ENCODE results near the gene MYDGF. TPM values are rescaled to one million over a fixed set of nuclear protein-coding genes. Genes with fewer than 3 reads are reported as not detected.
A peak's percentile ranks its signal among the peaks of the same experiment; 100 is the strongest.
"Not testable (repeated sequence)": the region's sequence is repeated elsewhere in the genome, so short reads cannot be mapped to it uniquely, and the experiment has no call there.

MYDGF gene
- total RNA-seq (ENCODE audit: low replicate concordance) = 61.2 and 112 TPM in 2 replicates

DNA sequence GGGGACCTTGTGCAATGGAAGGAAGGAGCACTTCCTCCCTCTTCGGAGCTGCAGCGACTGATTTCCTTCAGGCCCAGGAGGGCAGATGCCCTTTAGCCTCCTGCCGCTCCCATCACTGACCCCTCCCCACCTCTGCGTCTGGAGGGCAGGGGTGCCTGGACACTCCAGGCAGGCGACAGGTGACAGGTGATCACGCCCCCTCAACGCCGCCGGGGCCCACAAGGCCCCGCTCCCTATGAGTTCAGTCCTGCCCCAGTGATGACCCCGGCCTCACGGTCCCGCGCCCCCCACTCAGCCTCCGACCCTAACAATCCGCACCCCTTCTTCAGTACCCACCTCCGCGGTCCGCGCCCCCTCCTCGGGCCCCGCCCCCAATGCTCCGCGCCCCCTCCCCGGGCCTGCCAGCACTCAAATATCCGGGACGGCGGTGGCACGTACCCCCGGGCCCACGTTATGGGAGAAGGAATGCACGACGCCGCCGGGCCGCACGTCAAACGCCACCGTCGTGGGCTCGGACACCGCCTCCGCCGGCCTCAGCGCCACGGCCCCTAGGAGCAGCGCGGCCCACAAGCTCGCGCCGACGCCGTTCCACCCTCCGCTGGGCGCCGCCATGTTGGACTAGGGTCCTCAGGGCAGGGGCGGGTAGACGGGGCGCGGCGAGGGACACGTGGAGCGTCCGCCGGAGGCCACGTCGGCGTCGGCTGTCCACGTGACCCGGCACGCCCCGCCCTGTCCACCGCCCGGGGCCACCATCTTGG is at the start of gene MYDGF:
Gene MYDGF, minus strand, starts transcription at position 620 of the 758 bp plus-strand sequence. Its CDS starts 8 bp downstream, at position 612.
- TF ChIP-seq CTCF (IDR thresholded peaks at IDR 0.05; ENCODE audit: insufficient read depth, low read length) = no peak
- DNase-seq (ENCODE audit: low read depth) = peak; percentile 83
- H3K4me3 ChIP-seq (ENCODE audit: low read depth, low read length) = peak within 1 kb of the TSS; percentile 85

DNA sequence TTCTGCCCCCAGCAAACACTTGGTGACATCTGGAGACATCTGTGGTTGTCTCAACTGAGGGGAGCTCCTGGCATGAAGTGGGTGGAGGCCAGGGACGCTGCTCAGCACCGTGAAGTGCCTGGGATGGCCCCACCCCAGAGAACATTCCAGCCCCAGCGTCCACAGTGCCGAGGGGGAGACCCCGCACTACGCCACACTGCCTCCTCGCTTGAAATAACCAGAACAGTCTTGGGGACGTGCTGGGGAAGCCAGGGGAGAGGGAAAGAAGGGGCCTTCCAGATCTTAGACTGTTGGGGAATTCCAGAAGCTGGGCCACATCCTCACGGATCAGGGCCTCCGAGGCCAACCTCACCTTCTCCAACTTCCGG is 49.3 kb upstream of the MYDGF start:
- no peak for TF ChIP-seq CTCF (IDR thresholded peaks at IDR 0.05; ENCODE audit: insufficient read depth, low read length)
- H3K4me3 ChIP-seq (ENCODE audit: low read depth, low read length) = no peak overlapping the region
- DNase-seq (ENCODE audit: low read depth) = no peak

DNA sequence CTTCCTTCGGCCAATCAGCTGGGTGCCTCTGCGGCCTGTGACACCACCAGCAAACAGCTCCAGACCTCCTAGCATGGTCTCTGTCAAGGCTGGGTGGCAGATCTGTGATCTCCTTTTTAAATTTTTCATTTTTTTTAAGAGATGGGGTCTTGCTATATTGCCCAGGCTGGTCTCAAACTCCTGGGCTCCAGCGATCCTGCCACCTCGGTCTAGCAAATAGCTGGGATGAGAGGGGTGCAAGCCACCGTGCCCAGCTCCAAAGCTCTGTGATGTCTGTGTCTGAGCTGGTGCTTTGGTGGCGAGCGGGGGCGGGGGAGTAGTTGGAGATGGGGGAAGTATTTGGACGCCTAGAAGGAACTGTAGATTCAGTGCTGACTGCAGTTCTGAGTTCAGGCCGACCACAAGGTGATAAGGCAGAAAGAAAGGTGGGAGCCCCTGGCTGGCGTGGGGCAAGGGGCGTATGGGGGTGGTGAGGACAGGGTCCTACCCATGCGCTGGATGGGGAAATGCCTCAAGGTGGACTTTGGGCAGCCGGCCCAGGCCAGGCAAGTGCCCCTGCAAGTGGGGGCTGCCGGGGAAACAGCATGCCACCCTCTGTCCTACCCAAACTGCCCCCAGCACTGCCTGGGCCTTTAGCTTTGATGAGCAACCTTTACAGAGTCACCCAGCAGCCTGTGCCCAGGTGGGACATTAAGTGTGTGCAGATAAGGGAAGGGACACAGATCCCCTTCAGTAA is 48.0 kb upstream of the MYDGF start:
- no peak for TF ChIP-seq CTCF (IDR thresholded peaks at IDR 0.05; ENCODE audit: insufficient read depth, low read length)
- no peak overlapping the region for H3K4me3 ChIP-seq (ENCODE audit: low read depth, low read length)
- DNase-seq (ENCODE audit: low read depth) = no peak

DNA sequence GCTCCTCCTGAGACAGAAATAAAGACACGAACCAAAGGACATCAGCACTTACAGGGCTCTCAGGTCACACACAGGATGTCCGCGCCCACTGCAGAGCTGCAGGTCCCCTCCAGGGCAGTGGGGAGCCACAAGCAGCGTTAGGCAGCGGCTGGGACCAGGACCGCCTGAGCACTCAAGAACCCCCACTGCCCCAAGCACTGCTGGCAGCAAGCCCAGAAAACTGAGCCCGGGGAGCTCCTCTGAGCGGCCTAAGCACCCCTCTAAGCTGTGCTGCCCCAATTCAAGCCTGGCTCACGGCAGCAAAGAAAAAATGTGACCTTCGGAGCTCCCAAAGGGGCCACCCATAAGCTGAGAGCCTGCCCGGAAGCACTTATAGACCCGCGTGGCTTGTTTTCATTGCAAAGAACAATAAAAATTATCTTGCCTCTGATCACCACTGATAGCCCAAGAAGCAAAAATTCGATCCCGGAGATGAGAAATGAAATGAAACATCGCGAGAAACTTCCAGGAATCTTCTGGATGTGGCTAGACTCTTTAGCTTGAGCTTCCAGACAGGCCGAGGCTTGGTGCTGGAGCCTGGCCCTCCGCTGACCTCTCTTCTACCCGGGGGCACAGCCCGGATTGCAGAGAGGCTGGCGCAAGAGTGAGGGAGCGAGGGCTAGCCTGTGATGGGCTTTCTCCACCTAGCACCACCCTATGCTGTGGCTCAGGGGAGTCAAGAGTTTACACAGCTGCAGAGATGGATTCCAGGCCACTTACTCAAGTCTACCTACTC is 47.2 kb upstream of the MYDGF start:
- DNase-seq (ENCODE audit: low read depth) = peak; percentile 70
- H3K4me3 ChIP-seq (ENCODE audit: low read depth, low read length) = no peak overlapping the region
- TF ChIP-seq CTCF (IDR thresholded peaks at IDR 0.05; ENCODE audit: insufficient read depth, low read length) = no peak

GRCh38 chr19:4715529-4716221 is 45.5 kb upstream of the MYDGF start:
- no peak overlapping the region for H3K4me3 ChIP-seq (ENCODE audit: low read depth, low read length)
- TF ChIP-seq CTCF (IDR thresholded peaks at IDR 0.05; ENCODE audit: insufficient read depth, low read length) = no peak
- DNase-seq (ENCODE audit: low read depth) = no peak

GRCh38 chr19:4715178-4715528 is 45.0 kb upstream of the MYDGF start:
- not testable (repeated sequence) for H3K4me3 ChIP-seq (ENCODE audit: low read depth, low read length)
- peak; percentile 8 for DNase-seq (ENCODE audit: low read depth)

All from fibroblast of the aortic adventitia (primary cell).